G401.6 (cell line): ENCODE measurements around the gene KLHL36.

ENCODE experiments used
- FAIRE-seq: peaks from 2 replicates; lab custom pipeline; 2012; peaks lifted over from hg19 to GRCh38; lab: Jason Lieb, UNC

KLHL36 gene

GRCh38 chr16:84699712-84700445, 51.6 kb downstream of the KLHL36 start, which contains the start of gene USP10:
USP10 (plus strand) TSS chr16:84700000; CDS start chr16:84700091, 91 bp downstream.
- FAIRE-seq = no peak

GRCh38 chr16:84700446-84701300, 52.4 kb downstream of the KLHL36 start:
- FAIRE-seq = no peak

GRCh38 chr16:84703681-84704080, 55.4 kb downstream of the KLHL36 start:
- FAIRE-seq = no peak

GRCh38 chr16:84704253-84704652, 55.9 kb downstream of the KLHL36 start:
- FAIRE-seq = no peak

- no peak for FAIRE-seq
These were observed 58.5 kb downstream of the KLHL36 start for GRCh38 chr16:84706856-84707255.

GRCh38 chr16:84709609-84710008, 61.3 kb downstream of the KLHL36 start:
- no peak for FAIRE-seq

- no peak for FAIRE-seq
These were observed 62.4 kb downstream of the KLHL36 start for GRCh38 chr16:84710686-84711085.
